Measurements from ENCODE around the gene DPP7. TPM values are rescaled to one million over a fixed set of nuclear protein-coding genes. Genes with fewer than 3 reads are reported as not detected.

Gene DPP7
- total and polyA plus RNA-seq, 7 donors: 34.8 to 75.3 (median 67.4) TPM

DNA sequence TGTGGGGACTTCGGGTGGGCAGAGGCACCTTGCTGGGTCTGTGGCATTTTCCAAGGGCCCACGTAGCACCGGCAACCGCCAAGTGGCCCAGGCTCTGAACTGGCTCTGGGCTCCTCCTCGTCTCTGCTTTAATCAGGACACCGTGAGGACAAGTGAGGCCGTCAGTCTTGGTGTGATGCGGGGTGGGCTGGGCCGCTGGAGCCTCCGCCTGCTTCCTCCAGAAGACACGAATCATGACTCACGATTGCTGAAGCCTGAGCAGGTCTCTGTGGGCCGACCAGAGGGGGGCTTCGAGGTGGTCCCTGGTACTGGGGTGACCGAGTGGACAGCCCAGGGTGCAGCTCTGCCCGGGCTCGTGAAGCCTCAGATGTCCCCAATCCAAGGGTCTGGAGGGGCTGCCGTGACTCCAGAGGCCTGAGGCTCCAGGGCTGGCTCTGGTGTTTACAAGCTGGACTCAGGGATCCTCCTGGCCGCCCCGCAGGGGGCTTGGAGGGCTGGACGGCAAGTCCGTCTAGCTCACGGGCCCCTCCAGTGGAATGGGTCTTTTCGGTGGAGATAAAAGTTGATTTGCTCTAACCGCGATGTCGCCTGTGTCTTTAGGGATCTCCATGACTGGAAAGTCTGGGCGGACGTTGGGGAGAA, 5.8 kb downstream of the DPP7 start:
- DNase-seq: no peak
- no peaks in the 10 kb centered on the region for H3K4me1 ChIP-seq
- H3K27ac ChIP-seq: no peak overlapping the region
- H3K27me3 ChIP-seq (ENCODE audit: insufficient read depth in 3 of 3, low read length in 2 of 3): no peaks in the 10 kb centered on the region
- 88 to 90% (median 88%) methylated on average over 29 of the region's 29 CpGs for WGBS, 3 donors
- H3K36me3 ChIP-seq (ENCODE audit: insufficient read depth in 1 of 2, low read depth in 1 of 2): peaks cover 0 to 91% of the 10 kb centered on the region in 2 donors
- intact Hi-C loops (cut with DNase I): no loop called here
- TF ChIP-seq CTCF (IDR thresholded peaks at IDR 0.05): no peak
- H3K9me3 ChIP-seq: no peaks in the 10 kb centered on the region
- no peak for ATAC-seq
- H3K4me3 ChIP-seq: no peak overlapping the region

GRCh38 chr9:137107982-137108381, 6.6 kb downstream of the DPP7 start:
- Histone ChIP-seq H3K4me3 (no peak overlapping the region), H3K27me3 (ENCODE audit: insufficient read depth in 3 of 3, low read length in 2 of 3) (no peaks in the 10 kb centered on the region), H3K9me3 (no peaks in the 10 kb centered on the region), H3K36me3 (ENCODE audit: insufficient read depth in 1 of 2, low read depth in 1 of 2) (peaks cover 6 to 98% of the 10 kb centered on the region in 2 donors), H3K4me1 (no peaks in the 10 kb centered on the region), H3K27ac (no peak overlapping the region)
- TF ChIP-seq CTCF (IDR thresholded peaks at IDR 0.05): no peak
- no peak for DNase-seq
- WGBS, 3 donors: 92 to 95% (median 93%) methylated on average over 17 of the region's 17 CpGs
- no peak for ATAC-seq
- intact Hi-C loops (cut with DNase I): no loop called here

DNA sequence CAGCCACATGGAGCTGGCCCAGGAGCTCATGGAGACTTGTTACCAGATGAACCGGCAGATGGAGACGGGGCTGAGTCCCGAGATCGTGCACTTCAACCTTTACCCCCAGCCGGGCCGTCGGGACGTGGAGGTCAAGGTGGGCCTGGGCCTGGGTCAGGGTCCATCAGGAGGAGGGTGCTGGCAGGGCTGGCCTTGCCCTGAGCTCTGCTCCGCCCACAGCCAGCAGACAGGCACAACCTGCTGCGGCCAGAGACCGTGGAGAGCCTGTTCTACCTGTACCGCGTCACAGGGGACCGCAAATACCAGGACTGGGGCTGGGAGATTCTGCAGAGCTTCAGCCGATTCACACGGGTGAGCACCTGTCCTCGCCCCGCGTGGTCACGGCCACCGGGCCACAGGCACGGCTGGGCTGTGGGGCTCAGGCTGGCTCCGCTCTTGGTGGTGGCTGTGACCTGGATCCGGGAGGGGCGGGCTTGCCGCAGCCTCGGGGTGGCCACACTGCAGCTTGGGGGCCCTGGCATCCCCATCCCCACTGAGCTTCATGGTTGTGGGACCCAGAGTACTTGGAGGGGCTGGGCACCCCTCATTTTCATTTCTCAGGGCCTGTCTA, 7.1 kb downstream of the DPP7 start:
- no peak for DNase-seq
- TF ChIP-seq CTCF (IDR thresholded peaks at IDR 0.05): no peak
- Histone ChIP-seq H3K27me3 (ENCODE audit: insufficient read depth in 3 of 3, low read length in 2 of 3) (no peaks in the 10 kb centered on the region), H3K36me3 (ENCODE audit: insufficient read depth in 1 of 2, low read depth in 1 of 2) (peaks cover 11 to 93% of the 10 kb centered on the region in 2 donors), H3K4me3 (no peak overlapping the region), H3K9me3 (no peaks in the 10 kb centered on the region), H3K27ac (no peak overlapping the region), H3K4me1 (no peaks in the 10 kb centered on the region)
- ATAC-seq: peak in 1 of 4 donors; percentile 2
- 89 to 93% (median 92%) methylated on average over 22 to 27 of the region's 27 CpGs for WGBS, 3 donors
- intact Hi-C loops (cut with DNase I): no loop called here

GRCh38 chr9:137106662-137107250, 7.8 kb downstream of the DPP7 start:
- intact Hi-C loops (cut with DNase I): no loop called here
- no peak for ATAC-seq
- no peak for TF ChIP-seq CTCF (IDR thresholded peaks at IDR 0.05)
- Histone ChIP-seq H3K9me3 (no peaks in the 10 kb centered on the region), H3K27me3 (ENCODE audit: insufficient read depth in 3 of 3, low read length in 2 of 3) (no peaks in the 10 kb centered on the region), H3K4me1 (no peaks in the 10 kb centered on the region), H3K4me3 (no peak overlapping the region), H3K27ac (no peak overlapping the region), H3K36me3 (ENCODE audit: insufficient read depth in 1 of 2, low read depth in 1 of 2) (peaks cover 15 to 93% of the 10 kb centered on the region in 2 donors)
- peak in 1 of 2 donors; percentile 52 for DNase-seq
- 88 to 93% (median 90%) methylated on average over 24 to 27 of the region's 27 CpGs for WGBS, 3 donors
